Thoracic aorta (tissue), 2 donors: Measurements from ENCODE around the gene NAGA. TPM values are rescaled to one million over a fixed set of nuclear protein-coding genes. Genes with fewer than 3 reads are reported as not detected.
"Not testable (repeated sequence)": the region's sequence is repeated elsewhere in the genome, so short reads cannot be mapped to it uniquely, and the experiment has no call there.

Experiments used
- ATAC-seq: fragments of 150-250 bp; one replicate; pipeline ENCODE4 v1.8.0; 2017; ENCODE audit warnings: low read depth; ENCODE audit not compliant: insufficient number of reproducible peaks, low FRiP score
- DNase-seq: peaks from one replicate; pipeline ENCODE4 v3.0.0-alpha.2; 2020; ENCODE audit warnings: low spot score
- H3K27ac ChIP-seq, 2 donors: fragments of 200-600 bp; sonication (generic); 1 replicate in 1 of 2; 2 replicates in 1 of 2; pipeline ENCODE4 v1.5.1; 2016; ENCODE audit warnings: mild to moderate bottlenecking in 2 of 2, moderate library complexity in 2 of 2
- H3K27me3 ChIP-seq: fragments of 200-600 bp; sonication (generic); replicated peaks from 2 replicates; pipeline ENCODE4 v1.6.0; 2016; ENCODE audit warnings: mild to moderate bottlenecking; ENCODE audit not compliant: insufficient read depth
- H3K36me3 ChIP-seq: fragments of 200-600 bp; sonication (generic); one replicate; pipeline ENCODE4 v1.5.1; 2016
- H3K4me1 ChIP-seq, 2 donors: fragments of 200-600 bp; sonication (generic); 1 replicate in 1 of 2; 2 replicates in 1 of 2; pipeline versions ENCODE4 v1.5.1 to v1.6.0; 2016; ENCODE audit warnings: low read depth in 2 of 2, mild to moderate bottlenecking in 1 of 2; ENCODE audit not compliant: control insufficient read depth in 1 of 2
- H3K4me3 ChIP-seq: fragments of 200-600 bp; sonication (generic); 2 replicates; pipeline ENCODE4 v1.5.1; 2016; ENCODE audit warnings: mild to moderate bottlenecking
- H3K9me3 ChIP-seq: fragments of 200-600 bp; sonication (generic); 2 replicates; pipeline ENCODE4 v1.5.1; 2016
- total RNA-seq, 2 donors: library from RNA; depleted of rRNA; stranded (reverse); fragments of >200 nt; gene quantifications; one replicate each; pipeline versions ENCODE4 v1.1.0 to v1.2.3, GENCODE V29; 2016
- TF ChIP-seq, protein P1 (sequence below): fragments of 200-600 bp; sonication (generic); IDR thresholded peaks from one replicate; pipeline ENCODE4 v1.5.1; 2019; ENCODE audit warnings: antibody characterized with exemption

The NAGA gene
- total RNA-seq, 2 donors from 2014 or later: 41.7 to 52.7 TPM

DNA sequence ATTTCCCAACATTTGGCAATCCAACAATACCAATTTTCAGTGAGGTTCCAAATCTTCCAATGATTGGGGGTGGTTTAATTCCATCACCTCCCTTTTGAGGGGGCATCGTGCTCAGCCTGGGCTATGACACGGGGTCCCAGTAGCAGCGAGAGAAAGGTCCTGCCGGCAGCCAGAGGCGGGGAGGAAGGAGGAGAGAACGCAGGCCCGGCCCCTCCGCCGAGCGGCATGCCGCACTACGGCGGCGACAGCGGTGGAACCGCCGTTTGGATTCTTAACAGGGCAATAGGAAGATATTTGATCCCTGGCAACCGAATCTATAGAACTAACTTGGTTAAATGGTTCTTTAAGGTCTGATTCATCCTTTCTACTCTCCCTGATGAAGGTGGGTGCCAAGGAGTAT, 38.2 kb upstream of the NAGA start:
- Histone ChIP-seq H3K36me3 (no peaks in the 10 kb centered on the region), H3K4me1 (no peaks in the 10 kb centered on the region), H3K27ac (no peak overlapping the region), H3K4me3 (no peak overlapping the region), H3K27me3 (no peaks in the 10 kb centered on the region), H3K9me3 (peaks cover 10% of the 10 kb centered on the region)
- TF ChIP-seq, protein P1, sequence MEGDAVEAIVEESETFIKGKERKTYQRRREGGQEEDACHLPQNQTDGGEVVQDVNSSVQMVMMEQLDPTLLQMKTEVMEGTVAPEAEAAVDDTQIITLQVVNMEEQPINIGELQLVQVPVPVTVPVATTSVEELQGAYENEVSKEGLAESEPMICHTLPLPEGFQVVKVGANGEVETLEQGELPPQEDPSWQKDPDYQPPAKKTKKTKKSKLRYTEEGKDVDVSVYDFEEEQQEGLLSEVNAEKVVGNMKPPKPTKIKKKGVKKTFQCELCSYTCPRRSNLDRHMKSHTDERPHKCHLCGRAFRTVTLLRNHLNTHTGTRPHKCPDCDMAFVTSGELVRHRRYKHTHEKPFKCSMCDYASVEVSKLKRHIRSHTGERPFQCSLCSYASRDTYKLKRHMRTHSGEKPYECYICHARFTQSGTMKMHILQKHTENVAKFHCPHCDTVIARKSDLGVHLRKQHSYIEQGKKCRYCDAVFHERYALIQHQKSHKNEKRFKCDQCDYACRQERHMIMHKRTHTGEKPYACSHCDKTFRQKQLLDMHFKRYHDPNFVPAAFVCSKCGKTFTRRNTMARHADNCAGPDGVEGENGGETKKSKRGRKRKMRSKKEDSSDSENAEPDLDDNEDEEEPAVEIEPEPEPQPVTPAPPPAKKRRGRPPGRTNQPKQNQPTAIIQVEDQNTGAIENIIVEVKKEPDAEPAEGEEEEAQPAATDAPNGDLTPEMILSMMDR: no peak
- DNase-seq (no peak), ATAC-seq (no peak)

DNA sequence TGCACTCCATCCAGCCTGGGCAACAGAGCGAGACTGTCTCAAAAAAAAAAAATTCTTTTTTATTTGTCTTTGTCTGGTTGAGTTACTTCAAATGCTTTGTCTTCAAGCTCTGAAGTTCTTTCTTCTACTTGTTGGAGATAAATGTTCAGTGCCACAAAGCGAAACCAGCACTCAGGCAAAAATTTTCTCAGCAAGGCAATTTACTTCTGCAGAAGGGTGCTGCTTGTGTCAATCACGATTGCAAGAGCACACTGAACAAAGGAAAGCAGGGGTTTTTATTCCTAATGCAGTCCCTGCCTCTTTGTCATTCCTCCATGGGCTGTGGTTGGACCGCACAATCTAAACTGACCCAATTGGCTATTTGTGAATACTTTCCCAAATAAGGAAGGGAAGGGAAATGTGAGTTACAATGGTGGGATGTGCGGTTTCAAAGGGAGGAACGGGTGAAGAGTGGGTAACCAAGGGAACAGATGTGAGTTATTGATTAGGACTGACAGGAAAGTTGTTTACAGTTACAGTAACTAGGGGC, 33.8 kb upstream of the NAGA start:
- peaks cover 30% of the 10 kb centered on the region for H3K9me3 ChIP-seq

DNA sequence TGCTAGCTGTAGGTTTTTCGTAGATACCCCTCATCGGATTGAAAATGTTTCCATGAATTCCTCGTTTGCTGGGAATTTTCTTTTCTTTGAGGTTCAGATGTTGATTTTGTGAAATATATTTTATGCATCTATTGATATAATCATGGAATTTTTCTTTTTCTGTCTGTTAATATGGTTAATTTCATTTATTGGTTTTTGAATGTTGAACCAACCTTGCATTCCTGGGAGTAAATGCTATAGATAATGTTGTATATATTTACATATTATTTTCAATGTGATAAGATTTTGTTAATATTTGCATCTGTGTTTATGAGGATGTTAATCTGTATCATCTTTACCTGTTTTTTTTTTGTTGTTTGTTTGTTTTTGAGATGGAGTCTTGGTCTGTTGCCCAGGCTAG, 30.6 kb upstream of the NAGA start:
- Histone ChIP-seq H3K27ac (no peak overlapping the region), H3K36me3 (no peaks in the 10 kb centered on the region), H3K4me3 (no peak overlapping the region), H3K9me3 (peaks cover 30% of the 10 kb centered on the region), H3K27me3 (no peaks in the 10 kb centered on the region), H3K4me1 (no peaks in the 10 kb centered on the region)
- DNase-seq (no peak), ATAC-seq (no peak)
- TF ChIP-seq, protein P1: no peak

More for the DNA sequence above, 33.8 kb upstream of the NAGA start:
- H3K4me3 ChIP-seq, DNase-seq, H3K36me3 ChIP-seq, H3K27me3 ChIP-seq, H3K27ac ChIP-seq, ATAC-seq, H3K4me1 ChIP-seq: not testable (repeated sequence)

DNA sequence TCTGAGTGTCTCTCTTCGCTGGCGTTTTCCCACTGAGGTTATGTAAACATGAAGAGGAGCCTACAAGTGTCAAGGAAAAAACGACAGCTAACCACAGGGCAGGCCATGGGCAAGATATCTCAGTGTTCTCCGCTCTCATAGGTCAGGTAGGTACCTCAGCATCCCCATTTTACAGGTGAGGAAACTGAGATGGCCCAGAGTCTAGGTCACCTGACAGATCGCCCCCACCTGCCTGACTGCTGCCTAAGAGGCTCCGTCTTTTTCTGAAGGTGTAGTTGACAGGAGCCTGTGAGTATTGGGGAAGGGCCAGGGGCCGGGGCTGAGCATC, 20.8 kb upstream of the NAGA start:
- TF ChIP-seq, protein P1: no peak
- DNase-seq: no peak
- no peaks in the 10 kb centered on the region for H3K9me3 ChIP-seq
- peaks cover 9 to 27% of the 10 kb centered on the region in 2 donors for H3K4me1 ChIP-seq
- ATAC-seq: no peak
- peak overlapping the region; percentile 83 for H3K4me3 ChIP-seq
- H3K36me3 ChIP-seq: peaks cover 6% of the 10 kb centered on the region
- no peaks in the 10 kb centered on the region for H3K27me3 ChIP-seq
- peak overlapping the region; percentile 86 to 91 for H3K27ac ChIP-seq

DNA sequence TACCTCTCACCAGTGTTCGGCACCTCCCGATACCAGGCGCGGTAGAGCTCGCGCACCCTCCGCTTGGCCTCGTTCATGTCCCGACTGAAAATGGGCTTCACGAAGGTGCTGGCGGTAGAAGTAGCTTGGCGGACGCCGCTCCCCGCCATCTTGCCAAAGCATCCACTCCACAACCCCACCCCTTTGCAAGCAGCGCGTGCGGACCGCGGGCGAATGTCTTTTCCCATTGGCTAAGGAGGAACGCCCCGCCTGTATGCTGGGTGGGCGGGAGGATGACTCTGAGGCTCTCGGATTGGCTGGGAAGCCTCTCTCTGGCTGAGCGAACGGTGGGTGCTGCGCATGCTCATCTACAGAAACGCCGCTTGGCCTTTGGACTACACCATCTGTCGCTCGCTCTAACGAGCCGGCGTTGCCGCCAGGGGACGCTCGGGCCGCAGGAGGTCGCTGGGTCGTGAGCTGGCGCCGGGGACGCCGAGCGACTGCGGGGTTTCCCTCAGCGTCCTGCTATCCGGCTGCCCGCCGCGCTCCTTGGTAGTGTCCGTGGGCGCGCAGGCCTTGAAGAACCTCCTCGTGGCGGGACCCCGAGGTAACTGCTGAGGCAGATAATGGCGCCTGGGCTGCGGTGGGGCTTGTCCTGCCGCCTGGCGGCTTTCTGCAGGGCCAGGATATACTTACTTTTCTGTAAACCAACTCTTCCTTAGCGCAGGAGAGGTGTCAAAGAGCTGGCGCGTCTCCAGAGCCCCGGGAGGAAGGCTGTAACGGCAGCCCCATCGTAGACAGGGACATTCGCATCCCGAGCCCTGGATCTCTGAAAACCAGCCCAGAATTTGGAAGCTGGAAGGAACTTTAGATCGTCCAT, 20.2 kb upstream of the NAGA start, which contains the start of gene NDUFA6:
Gene NDUFA6, minus strand, starts transcription at position 177 of the 859 bp plus-strand sequence. Its CDS starts 28 bp downstream, at position 149.
- H3K27ac ChIP-seq: peak within 1 kb of the TSS; percentile 90 to 91
- peak; percentile 99 for ATAC-seq
- no peaks in the 10 kb centered on the region for H3K27me3 ChIP-seq
- no peaks in the 10 kb centered on the region for H3K9me3 ChIP-seq
- DNase-seq: peak; percentile 98
- H3K4me3 ChIP-seq: peak within 1 kb of the TSS; percentile 83
- H3K36me3 ChIP-seq: peaks cover 7% of the 10 kb centered on the region
- TF ChIP-seq, protein P1: peak; percentile 84
- H3K4me1 ChIP-seq: peaks cover 9 to 27% of the 10 kb centered on the region in 2 donors
